GM12872 (cell line): ENCODE measurements around the gene CD82.

Experiments
- CTCF ChIP-seq: IDR thresholded peaks from 3 replicates; pipeline ENCODE4 v1.5.1; 2011; ENCODE audit warnings: low read depth, mild to moderate bottlenecking, low read length, moderate library complexity; ENCODE audit not compliant: insufficient read depth

The CD82 gene

GRCh38 chr11:44595006-44595405, 29.5 kb downstream of the CD82 start:
- TF ChIP-seq CTCF: no peak

GRCh38 chr11:44595964-44596381, 30.5 kb downstream of the CD82 start:
- no peak for TF ChIP-seq CTCF

- no peak for TF ChIP-seq CTCF
These were observed 31.2 kb downstream of the CD82 start for GRCh38 chr11:44596525-44597276.

GRCh38 chr11:44597358-44598012, 32.0 kb downstream of the CD82 start:
- no peak for TF ChIP-seq CTCF

- TF ChIP-seq CTCF: no peak
These were observed 33.4 kb downstream of the CD82 start for GRCh38 chr11:44598831-44599230.

GRCh38 chr11:44600261-44600660, 34.8 kb downstream of the CD82 start:
- TF ChIP-seq CTCF: no peak

GRCh38 chr11:44600839-44601383, 35.4 kb downstream of the CD82 start:
- TF ChIP-seq CTCF: no peak
